ENCODE measurements around the gene CEMP1. TPM values are rescaled to one million over a fixed set of nuclear protein-coding genes. Genes with fewer than 3 reads are reported as not detected.

The CEMP1 gene
- total RNA-seq, 1 donor from 2014 or later, result 0.22 TPM

DNA sequence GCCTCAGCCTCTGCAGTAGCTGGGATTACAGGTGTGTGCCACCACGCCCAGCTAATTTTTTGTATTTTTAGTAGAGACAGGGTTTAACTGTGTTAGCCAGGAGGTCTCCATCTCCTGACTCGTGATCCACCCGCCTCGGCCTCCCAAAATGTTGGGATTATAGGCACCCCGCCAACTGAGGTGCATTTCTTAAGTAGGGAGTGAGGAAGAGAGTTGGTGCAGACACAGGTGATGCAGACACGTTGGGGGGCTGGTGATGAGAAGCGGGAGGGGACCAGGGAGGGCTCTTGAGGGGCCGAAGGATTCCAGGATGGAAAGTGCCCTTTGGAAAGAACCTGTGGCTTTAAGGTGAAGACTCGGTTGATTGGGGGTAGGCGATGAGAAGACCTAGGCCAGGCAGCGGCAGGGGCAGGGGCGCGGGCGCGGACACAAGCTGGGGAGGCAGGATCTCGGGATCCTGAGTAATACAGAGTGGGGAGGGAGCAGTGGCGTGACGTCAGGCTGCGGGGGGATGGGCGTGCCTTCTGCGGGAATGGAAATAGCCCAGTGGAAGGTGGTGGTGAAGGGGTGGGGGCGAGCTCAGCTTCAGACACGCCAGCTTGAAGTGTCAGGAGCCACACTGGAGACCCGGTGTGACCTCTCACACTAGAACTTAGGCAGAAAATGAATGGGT, 19.9 kb downstream of the CEMP1 start:
- H3K27ac Mint-ChIP-seq, result no peak overlapping the region
- no peak for DNase-seq (ENCODE audit: extremely low spot score, unreplicated experiment)
- TF ChIP-seq, protein P1, sequence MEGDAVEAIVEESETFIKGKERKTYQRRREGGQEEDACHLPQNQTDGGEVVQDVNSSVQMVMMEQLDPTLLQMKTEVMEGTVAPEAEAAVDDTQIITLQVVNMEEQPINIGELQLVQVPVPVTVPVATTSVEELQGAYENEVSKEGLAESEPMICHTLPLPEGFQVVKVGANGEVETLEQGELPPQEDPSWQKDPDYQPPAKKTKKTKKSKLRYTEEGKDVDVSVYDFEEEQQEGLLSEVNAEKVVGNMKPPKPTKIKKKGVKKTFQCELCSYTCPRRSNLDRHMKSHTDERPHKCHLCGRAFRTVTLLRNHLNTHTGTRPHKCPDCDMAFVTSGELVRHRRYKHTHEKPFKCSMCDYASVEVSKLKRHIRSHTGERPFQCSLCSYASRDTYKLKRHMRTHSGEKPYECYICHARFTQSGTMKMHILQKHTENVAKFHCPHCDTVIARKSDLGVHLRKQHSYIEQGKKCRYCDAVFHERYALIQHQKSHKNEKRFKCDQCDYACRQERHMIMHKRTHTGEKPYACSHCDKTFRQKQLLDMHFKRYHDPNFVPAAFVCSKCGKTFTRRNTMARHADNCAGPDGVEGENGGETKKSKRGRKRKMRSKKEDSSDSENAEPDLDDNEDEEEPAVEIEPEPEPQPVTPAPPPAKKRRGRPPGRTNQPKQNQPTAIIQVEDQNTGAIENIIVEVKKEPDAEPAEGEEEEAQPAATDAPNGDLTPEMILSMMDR (conservative IDR thresholded peaks at IDR 0.05), result no peak
- H3K9me3 Mint-ChIP-seq, result no peaks in the 10 kb centered on the region
- H3K36me3 Mint-ChIP-seq, result no peaks in the 10 kb centered on the region
- H3K4me1 Mint-ChIP-seq (ENCODE audit: unreplicated experiment), result peaks cover 28% of the 10 kb centered on the region
- no peaks in the 10 kb centered on the region for H3K27me3 Mint-ChIP-seq
- H3K4me3 Mint-ChIP-seq, result peak overlapping the region; percentile 51

DNA sequence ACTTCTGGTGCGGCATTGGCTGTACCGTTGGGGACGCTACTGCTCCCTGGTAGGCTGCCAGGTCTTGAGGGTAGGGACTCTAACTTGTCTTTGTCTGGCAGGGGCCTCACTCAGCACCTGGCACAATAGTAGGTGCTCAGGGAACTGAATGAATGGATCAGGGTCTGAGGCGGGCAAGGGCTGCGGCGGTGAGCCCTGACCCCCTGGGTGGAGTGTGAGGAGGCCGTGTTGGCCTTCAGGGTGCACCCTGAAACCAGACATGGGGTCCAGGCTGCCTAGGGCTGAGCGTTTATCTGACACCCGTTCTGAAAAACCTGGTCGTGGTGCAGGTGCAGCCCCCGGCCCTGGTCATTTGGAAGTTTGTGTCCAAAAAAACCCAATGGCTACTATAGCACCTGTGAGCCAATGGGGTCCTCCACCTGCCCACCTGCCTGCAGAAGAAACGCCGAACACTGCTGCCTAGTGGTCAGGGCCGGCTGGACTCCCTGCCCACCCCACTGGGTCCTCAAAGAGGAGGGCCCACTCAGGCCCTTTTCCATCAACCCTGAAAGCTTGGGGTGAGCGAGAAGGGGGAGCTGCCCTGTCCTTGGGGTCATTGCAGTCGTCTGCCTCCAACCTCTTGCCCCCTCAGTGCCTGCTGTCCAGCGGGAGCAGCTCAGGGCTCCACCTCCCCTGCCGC, 22.3 kb downstream of the CEMP1 start:
- TF ChIP-seq, protein P1 (conservative IDR thresholded peaks at IDR 0.05), result no peak
- Mint-ChIP-seq H3K4me3 (no peak overlapping the region), H3K27ac (no peak overlapping the region), H3K27me3 (no peaks in the 10 kb centered on the region), H3K9me3 (no peaks in the 10 kb centered on the region), H3K36me3 (no peaks in the 10 kb centered on the region), H3K4me1 (ENCODE audit: unreplicated experiment) (peaks cover 17% of the 10 kb centered on the region)
- no peak for DNase-seq (ENCODE audit: extremely low spot score, unreplicated experiment)

DNA sequence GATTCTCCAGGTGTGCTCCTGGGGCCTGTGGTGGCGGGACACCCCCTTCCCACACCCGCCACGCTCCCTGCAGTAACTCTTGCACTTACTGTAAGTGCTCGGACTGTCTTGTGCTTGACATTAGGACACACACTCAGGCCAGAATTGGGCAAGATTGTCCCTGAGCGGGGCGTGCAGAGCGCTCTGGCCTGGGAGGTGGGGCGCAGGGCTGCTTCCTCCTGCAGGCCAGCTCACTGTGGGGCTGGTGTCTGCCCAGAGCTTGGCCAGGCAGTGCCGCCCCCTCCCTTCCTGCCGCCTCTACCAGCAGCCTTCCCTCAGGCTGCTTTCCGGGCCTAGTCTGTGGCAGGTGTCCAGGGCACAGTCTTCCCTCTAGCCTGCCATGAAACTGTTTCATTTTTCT, 23.5 kb downstream of the CEMP1 start:
- Mint-ChIP-seq H3K27ac (no peak overlapping the region), H3K4me1 (ENCODE audit: unreplicated experiment) (peaks cover 17% of the 10 kb centered on the region), H3K36me3 (no peaks in the 10 kb centered on the region), H3K9me3 (no peaks in the 10 kb centered on the region), H3K4me3 (no peak overlapping the region), H3K27me3 (no peaks in the 10 kb centered on the region)
- DNase-seq (ENCODE audit: extremely low spot score, unreplicated experiment), result no peak
- TF ChIP-seq, protein P1 (conservative IDR thresholded peaks at IDR 0.05), result no peak

DNA sequence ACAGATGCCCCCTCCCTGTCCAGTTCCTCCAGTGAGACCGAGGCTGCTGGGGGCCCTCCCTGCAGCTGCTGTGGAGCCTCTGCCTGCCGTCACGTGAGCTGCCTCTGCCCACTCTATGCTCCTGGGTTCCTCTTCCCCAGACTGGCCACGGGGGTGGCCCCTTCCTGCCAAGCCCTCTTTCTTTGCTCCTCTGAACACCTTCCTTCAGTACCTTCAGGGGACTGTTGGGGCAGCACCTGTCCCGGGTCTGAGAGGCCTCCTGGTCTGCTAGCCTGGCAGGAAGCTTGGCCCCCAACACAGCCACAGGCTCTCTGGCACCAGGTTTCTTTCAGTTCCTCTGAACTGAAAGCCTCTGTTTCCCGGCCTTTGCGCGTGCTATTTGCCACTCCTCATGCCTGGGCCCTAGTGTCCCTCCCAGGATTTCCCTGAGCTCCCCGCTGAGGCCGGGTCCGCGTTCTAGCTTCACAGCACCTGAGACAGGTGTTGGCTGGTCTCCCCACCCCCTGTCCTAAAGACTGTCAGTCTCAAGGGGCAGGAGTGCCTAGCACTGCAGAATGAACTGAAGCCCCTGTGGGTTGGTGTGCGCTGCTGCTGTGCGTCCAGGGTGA, 24.1 kb downstream of the CEMP1 start:
- Mint-ChIP-seq H3K9me3 (no peaks in the 10 kb centered on the region), H3K4me1 (ENCODE audit: unreplicated experiment) (peaks cover 14% of the 10 kb centered on the region), H3K27me3 (no peaks in the 10 kb centered on the region), H3K4me3 (no peak overlapping the region), H3K36me3 (no peaks in the 10 kb centered on the region), H3K27ac (no peak overlapping the region)
- DNase-seq (ENCODE audit: extremely low spot score, unreplicated experiment), result no peak
- TF ChIP-seq, protein P1 (conservative IDR thresholded peaks at IDR 0.05), result no peak

DNA sequence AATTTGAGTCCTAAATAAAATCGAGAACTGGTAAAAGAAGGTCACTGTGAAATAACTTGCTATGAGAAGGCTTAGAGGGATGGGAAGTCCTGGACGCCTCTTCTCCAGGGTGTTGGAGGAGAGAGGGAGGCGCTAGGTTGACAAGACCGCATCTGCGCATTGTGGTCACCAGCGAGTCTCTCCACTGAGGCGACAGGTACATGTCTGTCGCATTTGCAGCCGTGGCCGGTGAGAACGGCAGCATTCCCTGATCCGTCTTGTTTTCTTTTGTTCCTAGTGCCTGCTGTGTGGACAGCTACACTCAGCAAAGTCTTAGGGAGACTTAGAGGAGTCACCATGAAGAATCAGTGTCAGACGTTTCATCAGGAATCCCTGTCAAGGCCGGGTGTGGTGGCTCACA, 25.5 kb downstream of the CEMP1 start:
- TF ChIP-seq, protein P1 (conservative IDR thresholded peaks at IDR 0.05), result no peak
- H3K9me3 Mint-ChIP-seq, result no peaks in the 10 kb centered on the region
- H3K4me1 Mint-ChIP-seq (ENCODE audit: unreplicated experiment), result peaks cover 12% of the 10 kb centered on the region
- no peak for DNase-seq (ENCODE audit: extremely low spot score, unreplicated experiment)
- H3K36me3 Mint-ChIP-seq, result no peaks in the 10 kb centered on the region
- H3K27me3 Mint-ChIP-seq, result no peaks in the 10 kb centered on the region
- H3K4me3 Mint-ChIP-seq, result no peak overlapping the region
- no peak overlapping the region for H3K27ac Mint-ChIP-seq

Measured in type B pancreatic cell (in vitro differentiated cells).